H9 (cell line): ENCODE results near the gene HTRA3. TPM values are rescaled to one million over a fixed set of nuclear protein-coding genes. Genes with fewer than 3 reads are reported as not detected.

Source experiments
- DNase-seq: peaks from one replicate; pipeline ENCODE4 v3.0.0-alpha.2; 2017
- H2AFZ ChIP-seq: one replicate; pipeline ENCODE4 v1.6.1; 2013; ENCODE audit warnings: mild to moderate bottlenecking, low read length, control low read depth, moderate library complexity
- H2AK5ac ChIP-seq: 2 replicates; pipeline ENCODE4 v1.6.1; 2013; ENCODE audit warnings: low read length, control low read depth, mixed read lengths; ENCODE audit not compliant: insufficient read length
- H2BK120ac ChIP-seq: one replicate; pipeline ENCODE4 v1.6.1; 2013; ENCODE audit warnings: low read depth, mild to moderate bottlenecking, low read length, control low read depth, inconsistent platforms; ENCODE audit not compliant: poor library complexity, severe bottlenecking
- H2BK12ac ChIP-seq: 2 replicates; pipeline ENCODE4 v1.6.1; 2013; ENCODE audit warnings: low read length, control low read depth, mixed read lengths, low read depth; ENCODE audit not compliant: insufficient read length
- H2BK15ac ChIP-seq: 2 replicates; pipeline ENCODE4 v1.6.1; 2013; ENCODE audit warnings: low read depth, low read length, control low read depth
- H2BK20ac ChIP-seq: one replicate; pipeline ENCODE4 v1.6.1; 2013; ENCODE audit warnings: low read depth, mild to moderate bottlenecking, low read length, control low read depth, inconsistent platforms; ENCODE audit not compliant: poor library complexity, severe bottlenecking
- H2BK5ac ChIP-seq: 2 replicates; pipeline ENCODE4 v1.6.1; 2013; ENCODE audit warnings: low read length, control low read depth, mixed read lengths; ENCODE audit not compliant: insufficient read length
- H3K14ac ChIP-seq: 2 replicates; pipeline ENCODE4 v1.6.1; 2013; ENCODE audit warnings: low read length, control low read depth; ENCODE audit not compliant: insufficient read depth
- H3K18ac ChIP-seq: 2 replicates; pipeline ENCODE4 v1.6.1; 2013; ENCODE audit warnings: low read depth, mild to moderate bottlenecking, mixed read lengths, low read length, control low read depth; ENCODE audit not compliant: insufficient read length
- H3K23ac ChIP-seq: 2 replicates; pipeline ENCODE4 v1.6.1; 2013; ENCODE audit warnings: low read length, control low read depth, mixed read lengths, low read depth; ENCODE audit not compliant: insufficient read length
- H3K23me2 ChIP-seq: 2 replicates; pipeline ENCODE4 v1.6.1; 2013; ENCODE audit warnings: low read depth, mild to moderate bottlenecking, mixed read lengths, low read length, control low read depth; ENCODE audit not compliant: insufficient read length, poor library complexity, severe bottlenecking
- H3K27ac ChIP-seq: 2 replicates; pipeline ENCODE4 v1.5.1; 2013; ENCODE audit warnings: low read length, control low read depth, mixed read lengths, low read depth; ENCODE audit not compliant: insufficient read length
- H3K27me3 ChIP-seq: 2 replicates; pipeline ENCODE4 v1.6.1; 2013; ENCODE audit warnings: low read length, control low read depth, inconsistent platforms; ENCODE audit not compliant: insufficient read depth
- H3K4ac ChIP-seq: 2 replicates; pipeline ENCODE4 v1.6.1; 2013; ENCODE audit warnings: low read depth, mild to moderate bottlenecking, control low read depth, inconsistent platforms, low read length, moderate library complexity
- H3K4me1 ChIP-seq: 2 replicates; pipeline ENCODE4 v1.6.1; 2013; ENCODE audit warnings: low read length, control low read depth, inconsistent platforms; ENCODE audit not compliant: insufficient read depth
- H3K4me2 ChIP-seq: 2 replicates; pipeline ENCODE4 v1.6.1; 2013; ENCODE audit warnings: low read length, control low read depth, mixed read lengths; ENCODE audit not compliant: insufficient read length, insufficient read depth
- H3K56ac ChIP-seq: 2 replicates; pipeline ENCODE4 v1.6.1; 2013; ENCODE audit warnings: low read depth, mild to moderate bottlenecking, mixed read lengths, low read length, control low read depth; ENCODE audit not compliant: insufficient read length
- H3K79me1 ChIP-seq: 2 replicates; pipeline ENCODE4 v1.6.1; 2013; ENCODE audit warnings: low read depth, mild to moderate bottlenecking, moderate library complexity, low read length, control low read depth, inconsistent platforms; ENCODE audit not compliant: insufficient read depth, poor library complexity, severe bottlenecking
- H3K79me2 ChIP-seq: 2 replicates; pipeline ENCODE4 v1.6.1; 2013; ENCODE audit warnings: low read length, control low read depth, inconsistent platforms; ENCODE audit not compliant: insufficient read depth
- H3K9ac ChIP-seq: 2 replicates; pipeline ENCODE4 v1.6.1; 2013; ENCODE audit warnings: low read length, control low read depth, mixed read lengths; ENCODE audit not compliant: insufficient read length; ENCODE audit errors: extremely low read depth
- H3K9me3 ChIP-seq: one replicate; pipeline ENCODE4 v1.6.1; 2013; ENCODE audit warnings: low read depth, low read length, inconsistent platforms; ENCODE audit not compliant: control insufficient read depth
- H3T11ph ChIP-seq: one replicate; pipeline ENCODE4 v1.6.1; 2013; ENCODE audit warnings: mild to moderate bottlenecking, low read length, control low read depth, inconsistent platforms
- H4K20me1 ChIP-seq: one replicate; pipeline ENCODE4 v1.6.1; 2013; ENCODE audit not compliant: control insufficient read depth, insufficient read length, insufficient read depth
- H4K5ac ChIP-seq: 2 replicates; pipeline ENCODE4 v1.6.1; 2013; ENCODE audit warnings: low read depth, mild to moderate bottlenecking, mixed read lengths, low read length, control low read depth; ENCODE audit not compliant: insufficient read length
- H4K8ac ChIP-seq: replicated peaks from 2 replicates; pipeline ENCODE4 v1.6.1; 2013; ENCODE audit warnings: low read length, control low read depth, mixed read lengths, low read depth; ENCODE audit not compliant: insufficient read length
- H4K91ac ChIP-seq: 2 replicates; pipeline ENCODE4 v1.6.1; 2013; ENCODE audit warnings: low read depth, mild to moderate bottlenecking, moderate library complexity, mixed read lengths, low read length, control low read depth; ENCODE audit not compliant: insufficient read length
- H3K27ac Mint-ChIP-seq, 3 experiments: 2 replicates in 2 of 3; 3 replicates in 1 of 3; pipeline ENCODE4 v1.8.0; 2020 to 2021; ENCODE audit warnings: mixed read lengths in 3 of 3, mild to moderate bottlenecking in 1 of 3, moderate library complexity in 1 of 3
- H3K27me3 Mint-ChIP-seq: 2 replicates; pipeline ENCODE4 v1.8.0; 2021; ENCODE audit warnings: low read depth, mild to moderate bottlenecking, moderate library complexity, mixed read lengths
- H3K36me3 Mint-ChIP-seq, 3 experiments: 2 replicates in 2 of 3; 3 replicates in 1 of 3; pipeline ENCODE4 v1.8.0; 2020 to 2021; ENCODE audit warnings: low read depth in 3 of 3, mixed read lengths in 3 of 3; ENCODE audit not compliant: insufficient read depth in 1 of 3
- H3K4me1 Mint-ChIP-seq, 2 experiments: 2 replicates each; pipeline ENCODE4 v1.8.0; 2020; ENCODE audit warnings: mixed read lengths in 2 of 2
- H3K4me3 Mint-ChIP-seq, 2 experiments: 2 replicates in 1 of 2; 3 replicates in 1 of 2; pipeline ENCODE4 v1.8.0; 2020 to 2021; ENCODE audit warnings: mild to moderate bottlenecking in 2 of 2, mixed read lengths in 2 of 2, moderate library complexity in 1 of 2
- H3K9me3 Mint-ChIP-seq, 2 experiments: 2 replicates in 1 of 2; 3 replicates in 1 of 2; pipeline ENCODE4 v1.8.0; 2020; ENCODE audit warnings: mild to moderate bottlenecking in 2 of 2, mixed read lengths in 2 of 2, moderate library complexity in 1 of 2
- WGBS: extraction: QIAGEN DNeasy Blood & Tissue Kit; methylation state at CpG from one replicate; pipeline ENCODE4 v1.1.7; 2013; ENCODE audit warnings: missing lambda C conversion rate, low lambda C conversion rate, mixed read lengths; ENCODE audit not compliant: insufficient read length; ENCODE audit errors: extremely low coverage; 5-methylcytosine and 5-hydroxymethylcytosine counted together
- total RNA-seq: library from RNA; stranded (reverse); gene quantifications from 2 replicates; pipeline ENCODE4 v1.2.1, GENCODE V29; 2021
- TF ChIP-seq, protein P1 (sequence below): fragments of 200-600 bp; sonication (generic); conservative IDR thresholded peaks from 3 replicates; pipeline ENCODE4 v1.8.0; 2021; ENCODE audit warnings: antibody characterized with exemption, mild to moderate bottlenecking

The HTRA3 gene
- total RNA-seq, 1 experiment from 2014 or later = 3.0 TPM

DNA sequence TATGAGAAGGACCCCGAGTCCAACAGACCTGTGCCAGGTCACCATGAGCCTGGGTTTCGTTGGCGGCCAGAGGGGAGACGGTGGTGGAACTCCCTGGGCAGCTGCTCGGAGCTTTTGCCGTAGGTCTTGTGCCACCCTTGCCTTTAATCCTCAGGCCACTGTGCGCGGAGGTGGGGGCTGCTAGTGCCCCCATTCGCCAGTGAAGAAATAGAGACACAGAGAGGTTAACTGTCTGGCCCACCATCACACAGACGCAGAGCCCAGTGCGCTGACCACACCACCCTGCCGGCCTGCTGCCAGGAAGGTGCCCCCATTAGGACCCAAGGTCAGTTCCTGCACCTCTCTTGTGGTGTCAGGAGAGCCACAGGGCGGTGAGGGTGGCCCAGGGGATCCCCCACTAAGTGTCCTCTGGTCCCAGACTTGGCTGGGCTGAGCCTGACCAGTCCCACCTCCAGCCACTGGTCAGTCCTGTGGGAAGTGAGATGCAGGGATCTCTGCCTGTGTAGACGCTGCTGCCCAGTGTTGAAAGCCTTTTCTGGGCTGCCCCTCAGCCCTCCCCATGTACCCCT is 28.3 kb upstream of the HTRA3 start:
- H2BK20ac ChIP-seq = no peak overlapping the region
- no peak overlapping the region for H3K4ac ChIP-seq
- H3T11ph ChIP-seq = no peak overlapping the region
- H2AK5ac ChIP-seq = no peak overlapping the region
- H3K9me3 ChIP-seq = no peaks in the 10 kb centered on the region
- H2BK12ac ChIP-seq = no peak overlapping the region
- H3K23me2 ChIP-seq = no peaks in the 10 kb centered on the region
- no peak overlapping the region for H4K5ac ChIP-seq
- no peaks in the 10 kb centered on the region for H3K27me3 ChIP-seq
- Mint-ChIP-seq H3K9me3 (no peaks in the 10 kb centered on the region), H3K27ac (no peak overlapping the region), H3K4me3 (no peak overlapping the region), H3K36me3 (no peaks in the 10 kb centered on the region), H3K27me3 (peaks cover 7% of the 10 kb centered on the region), H3K4me1 (peaks cover 2 to 11% of the 10 kb centered on the region in 2 experiments; a peak in 2 of 4 replicates)
- TF ChIP-seq, protein P1, sequence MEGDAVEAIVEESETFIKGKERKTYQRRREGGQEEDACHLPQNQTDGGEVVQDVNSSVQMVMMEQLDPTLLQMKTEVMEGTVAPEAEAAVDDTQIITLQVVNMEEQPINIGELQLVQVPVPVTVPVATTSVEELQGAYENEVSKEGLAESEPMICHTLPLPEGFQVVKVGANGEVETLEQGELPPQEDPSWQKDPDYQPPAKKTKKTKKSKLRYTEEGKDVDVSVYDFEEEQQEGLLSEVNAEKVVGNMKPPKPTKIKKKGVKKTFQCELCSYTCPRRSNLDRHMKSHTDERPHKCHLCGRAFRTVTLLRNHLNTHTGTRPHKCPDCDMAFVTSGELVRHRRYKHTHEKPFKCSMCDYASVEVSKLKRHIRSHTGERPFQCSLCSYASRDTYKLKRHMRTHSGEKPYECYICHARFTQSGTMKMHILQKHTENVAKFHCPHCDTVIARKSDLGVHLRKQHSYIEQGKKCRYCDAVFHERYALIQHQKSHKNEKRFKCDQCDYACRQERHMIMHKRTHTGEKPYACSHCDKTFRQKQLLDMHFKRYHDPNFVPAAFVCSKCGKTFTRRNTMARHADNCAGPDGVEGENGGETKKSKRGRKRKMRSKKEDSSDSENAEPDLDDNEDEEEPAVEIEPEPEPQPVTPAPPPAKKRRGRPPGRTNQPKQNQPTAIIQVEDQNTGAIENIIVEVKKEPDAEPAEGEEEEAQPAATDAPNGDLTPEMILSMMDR = no peak
- H3K79me2 ChIP-seq = no peaks in the 10 kb centered on the region
- H2AFZ ChIP-seq = no peak overlapping the region
- H3K14ac ChIP-seq = no peak overlapping the region
- no peaks in the 10 kb centered on the region for H3K79me1 ChIP-seq
- no peaks in the 10 kb centered on the region for H4K20me1 ChIP-seq
- H2BK15ac ChIP-seq = no peak overlapping the region
- no peak overlapping the region for H4K8ac ChIP-seq
- H3K18ac ChIP-seq = no peak overlapping the region
- no peak overlapping the region for H3K23ac ChIP-seq
- no peak overlapping the region for H2BK120ac ChIP-seq
- DNase-seq = no peak
- H3K9ac ChIP-seq = no peak overlapping the region
- no CpG with 5 or more reads among the region's 14 CpGs for WGBS
- H3K4me2 ChIP-seq = no peak overlapping the region
- no peak overlapping the region for H3K27ac ChIP-seq
- no peaks in the 10 kb centered on the region for H3K4me1 ChIP-seq
- H4K91ac ChIP-seq = no peak overlapping the region
- H3K56ac ChIP-seq = no peak overlapping the region
- H2BK5ac ChIP-seq = no peak overlapping the region
